K562 (cell line): ENCODE data around the gene TM7SF2. TPM values are rescaled to one million over a fixed set of nuclear protein-coding genes. Genes with fewer than 3 reads are reported as not detected.
A peak's percentile ranks its signal among the peaks of the same experiment; 100 is the strongest.

Experiments used
- ARID1B ChIP-seq: fragments of 450-650 bp; IDR thresholded peaks from 2 replicates; pipeline ENCODE4 v1.6.1; 2016; ENCODE audit warnings: antibody characterized with exemption, mild to moderate bottlenecking, inconsistent platforms
- CHD1 ChIP-seq: fragments of 200-600 bp; sonication (generic); IDR thresholded peaks from one replicate; pipeline ENCODE4 v1.6.1; 2012; ENCODE audit warnings: mild to moderate bottlenecking, moderate library complexity, low read length, inconsistent platforms
- GABPB2 ChIP-seq: fragments of 250-450 bp; sonication (Bioruptor Pico); conservative IDR thresholded peaks from 2 replicates; pipeline ENCODE4 v1.5.1; 2021; ENCODE audit warnings: mild to moderate bottlenecking
- GATAD2A ChIP-seq: fragments of 450-650 bp; IDR thresholded peaks from 2 replicates; pipeline ENCODE4 v1.6.1; 2017
- HMG20A ChIP-seq: fragments of 450-650 bp; formaldehyde crosslinking; conservative IDR thresholded peaks from 2 replicates; pipeline ENCODE4 v1.4.0; 2020; ENCODE audit warnings: mild to moderate bottlenecking, mixed read lengths
- HNRNPLL ChIP-seq: fragments of 200-400 bp; formaldehyde crosslinking; IDR thresholded peaks from 2 replicates; pipeline ENCODE4 v1.6.1; 2017; ENCODE audit warnings: low read length, low read depth, mild to moderate bottlenecking; ENCODE audit not compliant: poor library complexity, severe bottlenecking
- HSF4 ChIP-seq: fragments of 250-450 bp; sonication (Bioruptor Pico); IDR thresholded peaks from 2 replicates; pipeline ENCODE4 v2.1.2; 2022; ENCODE audit warnings: mild to moderate bottlenecking, moderate library complexity, borderline replicate concordance
- ILF3 ChIP-seq: fragments of 450-650 bp; IDR thresholded peaks from 2 replicates; pipeline ENCODE4 v1.6.1; 2018; ENCODE audit warnings: antibody characterized with exemption, mild to moderate bottlenecking, moderate library complexity, borderline replicate concordance
- MED1 ChIP-seq: sonication (generic); formaldehyde crosslinking; IDR thresholded peaks from 2 replicates; pipeline ENCODE4 v1.8.1; 2023; ENCODE audit warnings: missing genetic modification reagents, borderline replicate concordance
- MEF2D ChIP-seq: conservative IDR thresholded peaks from 2 replicates; pipeline ENCODE4 v1.6.1; 2016; ENCODE audit warnings: low read depth, missing genetic modification characterization, missing compliant biosample characterization
- NFATC3 ChIP-seq: fragments of 450-650 bp; IDR thresholded peaks from 2 replicates; pipeline ENCODE4 v1.6.1; 2017; ENCODE audit warnings: mild to moderate bottlenecking
- POLR2AphosphoS2 ChIP-seq: IDR thresholded peaks from 2 replicates; pipeline ENCODE4 v1.6.1; 2012; ENCODE audit warnings: low read length, improper control_type of control experiment
- POLR2AphosphoS5 ChIP-seq: IDR thresholded peaks from 2 replicates; pipeline ENCODE4 v1.6.1; 2011; ENCODE audit warnings: mild to moderate bottlenecking, low read depth, low read length, moderate library complexity; ENCODE audit not compliant: control insufficient read depth, insufficient read depth
- TFAM ChIP-seq: fragments of 250-450 bp; sonication (Bioruptor Pico); conservative IDR thresholded peaks from 2 replicates; pipeline ENCODE4 v1.5.0; 2021; ENCODE audit warnings: mild to moderate bottlenecking, moderate library complexity
- ZBTB8A ChIP-seq: fragments of 450-650 bp; IDR thresholded peaks from 2 replicates; pipeline ENCODE4 v1.6.1; 2018; ENCODE audit warnings: mild to moderate bottlenecking, moderate library complexity; ENCODE audit not compliant: partially characterized antibody
- ZFP30 ChIP-seq: fragments of 250-450 bp; sonication (Bioruptor Pico); IDR thresholded peaks from 2 replicates; pipeline ENCODE4 v1.8.0; 2022; ENCODE audit warnings: moderate library complexity, mild to moderate bottlenecking, inconsistent platforms, borderline replicate concordance
- ZNF282 ChIP-seq: sonication (generic); formaldehyde crosslinking; IDR thresholded peaks from 2 replicates; pipeline ENCODE4 v1.8.1; 2023; ENCODE audit warnings: missing genetic modification reagents
- ZNF347 ChIP-seq: fragments of 450-650 bp; formaldehyde crosslinking; IDR thresholded peaks from 2 replicates; pipeline ENCODE4 v1.4.0; 2020; ENCODE audit warnings: low read depth, mild to moderate bottlenecking, moderate library complexity
- ZNF507 ChIP-seq: conservative IDR thresholded peaks from 2 replicates; pipeline ENCODE4 v1.6.1; 2017; ENCODE audit warnings: missing genetic modification characterization, missing compliant biosample characterization
- ZNF561 ChIP-seq: fragments of 450-650 bp; formaldehyde crosslinking; conservative IDR thresholded peaks from 2 replicates; pipeline ENCODE4 v1.4.0; 2020; ENCODE audit warnings: mild to moderate bottlenecking, moderate library complexity
- ZNF586 ChIP-seq: fragments of 450-650 bp; formaldehyde crosslinking; conservative IDR thresholded peaks from 2 replicates; pipeline ENCODE4 v1.4.0; 2020; ENCODE audit warnings: mild to moderate bottlenecking, moderate library complexity
- polyA plus RNA-seq, 8 experiments: library from polyadenylated mRNA; depleted of rRNA in 4 of 8; stranded (reverse) in 5 of 8; unstranded in 3 of 8; fragments of >200 nt; fragmentation: Nextera tagmentation in 2 of 8; fragmentation: Illumina TruSeq in 1 of 8; extraction: Ambion mirVana in 2 of 8; extraction: Trizol in 1 of 8; gene quantifications; 2 replicates each; pipeline versions ENCODE4 v1.2.1 to v1.2.3, GENCODE V29; 2011 to 2014; ENCODE audit warnings: inconsistent platforms in 1 of 8, missing spikeins in 1 of 8
- total RNA-seq, 7 experiments: library from RNA; depleted of rRNA in 6 of 7; stranded (reverse); fragments of >200 nt in 6 of 7; fragmentation: Illumina TruSeq in 2 of 7; extraction: Trizol in 2 of 7; gene quantifications; 2 replicates each; pipeline versions ENCODE4 v1.2.1 to v1.2.3, GENCODE V29; 2011 to 2021; ENCODE audit warnings: low replicate concordance in 1 of 7
- TF ChIP-seq, protein P1 (sequence below): sonication (generic); formaldehyde crosslinking; IDR thresholded peaks from 2 replicates; pipeline ENCODE4 v1.8.1; 2022; ENCODE audit warnings: missing genetic modification reagents
- TF ChIP-seq, protein P2 (sequence below): fragments of 250-450 bp; sonication (Bioruptor Pico); IDR thresholded peaks from 2 replicates; pipeline ENCODE4 v1.8.0; 2021; ENCODE audit warnings: moderate library complexity, mild to moderate bottlenecking, inconsistent platforms
- TF ChIP-seq, protein P3 (sequence below): sonication (generic); formaldehyde crosslinking; IDR thresholded peaks from 2 replicates; pipeline ENCODE4 v1.8.0; 2022; ENCODE audit warnings: missing genetic modification reagents, mild to moderate bottlenecking, borderline replicate concordance

The TM7SF2 gene
- total and polyA plus RNA-seq, 9 of the 15 experiments (the other 6 are each of a cell fraction or from before 2014, with no cell fraction given) = 1.2 to 22.0 (median 14.3) TPM

DNA sequence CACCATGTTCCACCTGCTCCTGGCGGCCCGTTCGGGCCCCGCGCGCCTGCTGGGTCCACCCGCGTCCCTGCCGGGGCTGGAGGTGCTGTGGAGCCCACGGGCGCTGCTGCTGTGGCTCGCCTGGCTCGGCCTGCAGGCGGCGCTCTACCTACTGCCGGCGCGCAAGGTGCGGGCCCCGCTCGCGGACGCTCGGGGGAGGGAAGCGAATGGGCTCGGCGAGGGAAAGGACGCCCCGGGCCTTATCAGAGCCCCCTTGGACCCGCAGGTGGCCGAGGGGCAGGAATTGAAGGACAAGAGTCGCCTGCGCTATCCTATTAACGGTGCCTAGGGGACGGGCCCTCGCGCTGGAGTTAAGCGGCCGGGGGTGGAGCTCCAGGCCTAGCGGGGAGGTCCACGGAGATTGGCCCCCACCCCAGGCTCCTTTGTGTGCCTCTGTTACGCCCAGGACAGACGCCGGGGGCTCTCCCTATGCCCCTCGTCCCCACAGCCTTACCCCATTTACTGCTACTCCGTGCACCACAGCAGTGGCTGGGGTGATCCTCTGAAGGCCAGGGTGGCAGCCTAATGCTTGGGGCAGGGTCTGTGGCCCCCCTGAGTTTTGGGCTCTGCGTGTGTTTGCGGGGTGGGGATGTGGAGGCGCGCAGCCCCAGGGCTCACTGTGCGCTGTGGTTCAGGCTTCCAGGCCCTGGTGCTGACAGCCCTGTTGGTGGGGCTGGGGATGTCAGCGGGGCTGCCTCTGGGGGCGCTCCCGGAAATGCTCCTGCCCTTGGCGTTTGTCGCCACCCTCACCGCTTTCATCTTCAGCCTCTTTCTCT lies 1.1 kb downstream of the TM7SF2 start (continued):
- TF ChIP-seq ZNF561 (CRISPR knock-in tag) = no peak
- no peak for TF ChIP-seq MED1 (CRISPR knock-in tag)
- TF ChIP-seq ILF3 = 0 out of 2 replicates have a peak, but pooled peaks have one; percentile 78
- TF ChIP-seq GABPB2 (CRISPR knock-in tag) = no peak
- no peak for TF ChIP-seq POLR2AphosphoS5
- no peak for TF ChIP-seq CHD1
- TF ChIP-seq, protein P1, sequence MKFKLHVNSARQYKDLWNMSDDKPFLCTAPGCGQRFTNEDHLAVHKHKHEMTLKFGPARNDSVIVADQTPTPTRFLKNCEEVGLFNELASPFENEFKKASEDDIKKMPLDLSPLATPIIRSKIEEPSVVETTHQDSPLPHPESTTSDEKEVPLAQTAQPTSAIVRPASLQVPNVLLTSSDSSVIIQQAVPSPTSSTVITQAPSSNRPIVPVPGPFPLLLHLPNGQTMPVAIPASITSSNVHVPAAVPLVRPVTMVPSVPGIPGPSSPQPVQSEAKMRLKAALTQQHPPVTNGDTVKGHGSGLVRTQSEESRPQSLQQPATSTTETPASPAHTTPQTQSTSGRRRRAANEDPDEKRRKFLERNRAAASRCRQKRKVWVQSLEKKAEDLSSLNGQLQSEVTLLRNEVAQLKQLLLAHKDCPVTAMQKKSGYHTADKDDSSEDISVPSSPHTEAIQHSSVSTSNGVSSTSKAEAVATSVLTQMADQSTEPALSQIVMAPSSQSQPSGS (CRISPR knock-in tag) = no peak; the same call in 1 of the 2 replicates
- TF ChIP-seq NFATC3 = no peak
- no peak for TF ChIP-seq ARID1B
- no peak for TF ChIP-seq ZNF586
- no peak for TF ChIP-seq HNRNPLL
- TF ChIP-seq ZFP30 (CRISPR knock-in tag) = no peak
- TF ChIP-seq, protein P2, sequence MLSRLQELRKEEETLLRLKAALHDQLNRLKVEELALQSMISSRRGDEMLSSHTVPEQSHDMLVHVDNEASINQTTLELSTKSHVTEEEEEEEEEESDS (CRISPR knock-in tag) = no peak
- no peak; the same call in 1 of the 2 replicates for TF ChIP-seq POLR2AphosphoS2
- no peak for TF ChIP-seq ZBTB8A
- TF ChIP-seq HMG20A (CRISPR knock-in tag) = no peak
- TF ChIP-seq ZNF282 (CRISPR knock-in tag) = 0 out of 2 replicates have a peak, but pooled peaks have one; percentile 48
- TF ChIP-seq GATAD2A = peak; percentile 96
- TF ChIP-seq, protein P3, sequence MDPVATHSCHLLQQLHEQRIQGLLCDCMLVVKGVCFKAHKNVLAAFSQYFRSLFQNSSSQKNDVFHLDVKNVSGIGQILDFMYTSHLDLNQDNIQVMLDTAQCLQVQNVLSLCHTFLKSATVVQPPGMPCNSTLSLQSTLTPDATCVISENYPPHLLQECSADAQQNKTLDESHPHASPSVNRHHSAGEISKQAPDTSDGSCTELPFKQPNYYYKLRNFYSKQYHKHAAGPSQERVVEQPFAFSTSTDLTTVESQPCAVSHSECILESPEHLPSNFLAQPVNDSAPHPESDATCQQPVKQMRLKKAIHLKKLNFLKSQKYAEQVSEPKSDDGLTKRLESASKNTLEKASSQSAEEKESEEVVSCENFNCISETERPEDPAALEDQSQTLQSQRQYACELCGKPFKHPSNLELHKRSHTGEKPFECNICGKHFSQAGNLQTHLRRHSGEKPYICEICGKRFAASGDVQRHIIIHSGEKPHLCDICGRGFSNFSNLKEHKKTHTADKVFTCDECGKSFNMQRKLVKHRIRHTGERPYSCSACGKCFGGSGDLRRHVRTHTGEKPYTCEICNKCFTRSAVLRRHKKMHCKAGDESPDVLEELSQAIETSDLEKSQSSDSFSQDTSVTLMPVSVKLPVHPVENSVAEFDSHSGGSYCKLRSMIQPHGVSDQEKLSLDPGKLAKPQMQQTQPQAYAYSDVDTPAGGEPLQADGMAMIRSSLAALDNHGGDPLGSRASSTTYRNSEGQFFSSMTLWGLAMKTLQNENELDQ (CRISPR knock-in tag) = 0 out of 2 replicates have a peak, but pooled peaks have one; percentile 41
- no peak for TF ChIP-seq ZNF507 (tag)
- no peak for TF ChIP-seq ZNF347 (CRISPR knock-in tag)
- no peak for TF ChIP-seq HSF4 (CRISPR knock-in tag)
- no peak for TF ChIP-seq MEF2D (tag)
- no peak for TF ChIP-seq TFAM (CRISPR knock-in tag)
